Measurements from ENCODE around the gene CORT.
"Not testable (repeated sequence)": the region's sequence is repeated elsewhere in the genome, so short reads cannot be mapped to it uniquely, and the experiment has no call there.

Gene CORT

DNA sequence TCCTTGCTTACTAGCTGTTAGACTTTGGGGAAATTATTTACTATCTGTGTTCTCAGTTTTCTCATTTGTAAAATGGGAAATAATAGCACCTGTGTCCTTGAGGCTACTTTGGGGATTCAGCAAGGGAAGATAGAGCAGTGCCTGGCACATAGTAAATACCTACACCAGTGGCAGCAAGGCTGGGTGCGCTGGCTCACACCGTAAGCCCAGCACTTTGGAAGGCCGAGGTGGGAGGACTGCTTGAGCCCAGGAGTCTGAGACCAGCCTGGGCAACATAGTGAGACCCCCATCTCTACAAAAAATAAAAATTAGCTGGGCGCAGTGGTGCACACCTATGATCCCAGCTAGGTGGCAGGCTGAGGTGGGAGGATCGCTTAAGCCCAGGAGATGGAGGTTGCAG lies 28.2 kb upstream of the CORT start:
- no peak for DNase-seq (ENCODE audit: low read depth)
- no peak overlapping the region for H3K4me3 ChIP-seq (ENCODE audit: low read depth, low read length)
- TF ChIP-seq, protein P1, sequence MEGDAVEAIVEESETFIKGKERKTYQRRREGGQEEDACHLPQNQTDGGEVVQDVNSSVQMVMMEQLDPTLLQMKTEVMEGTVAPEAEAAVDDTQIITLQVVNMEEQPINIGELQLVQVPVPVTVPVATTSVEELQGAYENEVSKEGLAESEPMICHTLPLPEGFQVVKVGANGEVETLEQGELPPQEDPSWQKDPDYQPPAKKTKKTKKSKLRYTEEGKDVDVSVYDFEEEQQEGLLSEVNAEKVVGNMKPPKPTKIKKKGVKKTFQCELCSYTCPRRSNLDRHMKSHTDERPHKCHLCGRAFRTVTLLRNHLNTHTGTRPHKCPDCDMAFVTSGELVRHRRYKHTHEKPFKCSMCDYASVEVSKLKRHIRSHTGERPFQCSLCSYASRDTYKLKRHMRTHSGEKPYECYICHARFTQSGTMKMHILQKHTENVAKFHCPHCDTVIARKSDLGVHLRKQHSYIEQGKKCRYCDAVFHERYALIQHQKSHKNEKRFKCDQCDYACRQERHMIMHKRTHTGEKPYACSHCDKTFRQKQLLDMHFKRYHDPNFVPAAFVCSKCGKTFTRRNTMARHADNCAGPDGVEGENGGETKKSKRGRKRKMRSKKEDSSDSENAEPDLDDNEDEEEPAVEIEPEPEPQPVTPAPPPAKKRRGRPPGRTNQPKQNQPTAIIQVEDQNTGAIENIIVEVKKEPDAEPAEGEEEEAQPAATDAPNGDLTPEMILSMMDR (IDR thresholded peaks at IDR 0.05; ENCODE audit: insufficient read depth, low read depth, low read length, missing control alignments), result no peak

DNA sequence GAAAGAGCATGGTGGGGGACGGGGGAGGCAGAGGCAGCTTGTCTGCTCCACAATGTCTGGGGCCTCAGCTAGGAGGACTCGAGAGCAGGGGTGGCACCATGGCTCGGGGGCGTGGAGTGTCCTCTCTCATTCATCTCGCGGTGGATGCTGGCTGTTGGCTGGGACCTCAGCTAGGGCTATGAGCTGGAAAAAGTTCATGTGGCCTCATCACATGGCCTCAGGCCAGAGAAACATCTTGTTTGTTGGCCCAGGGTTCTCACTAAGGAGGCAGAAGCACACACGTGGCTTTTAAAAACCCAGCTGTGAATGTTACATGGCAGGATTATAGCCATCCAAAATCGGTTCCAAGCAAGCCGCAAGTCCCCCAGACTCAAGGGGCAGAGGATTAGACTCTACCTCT lies 25.8 kb upstream of the CORT start:
- no peak for DNase-seq (ENCODE audit: low read depth)
- H3K4me3 ChIP-seq (ENCODE audit: low read depth, low read length), result no peak overlapping the region
- TF ChIP-seq, protein P1 (IDR thresholded peaks at IDR 0.05; ENCODE audit: insufficient read depth, low read depth, low read length, missing control alignments), result no peak

DNA sequence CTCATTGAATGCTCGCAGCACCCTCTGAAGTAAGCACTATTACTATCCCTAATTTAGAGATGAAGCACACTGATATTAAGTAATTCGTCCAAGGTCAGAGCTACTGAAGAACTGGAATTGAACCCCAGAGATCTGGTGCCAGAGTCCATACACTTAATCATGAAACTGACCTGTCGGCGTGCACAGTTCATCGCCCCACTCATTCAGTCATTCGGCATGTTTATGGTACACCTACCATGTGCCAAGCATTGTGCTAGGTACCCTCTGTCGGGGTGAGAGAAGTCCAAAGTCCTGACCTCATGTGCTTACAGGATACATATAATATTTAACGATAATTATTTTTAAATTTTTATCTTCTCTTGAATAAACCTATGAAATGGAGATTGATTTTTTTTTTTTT lies 25.2 kb upstream of the CORT start:
- no peak for DNase-seq (ENCODE audit: low read depth)
- no peak overlapping the region for H3K4me3 ChIP-seq (ENCODE audit: low read depth, low read length)
- TF ChIP-seq, protein P1 (IDR thresholded peaks at IDR 0.05; ENCODE audit: insufficient read depth, low read depth, low read length, missing control alignments), result no peak

DNA sequence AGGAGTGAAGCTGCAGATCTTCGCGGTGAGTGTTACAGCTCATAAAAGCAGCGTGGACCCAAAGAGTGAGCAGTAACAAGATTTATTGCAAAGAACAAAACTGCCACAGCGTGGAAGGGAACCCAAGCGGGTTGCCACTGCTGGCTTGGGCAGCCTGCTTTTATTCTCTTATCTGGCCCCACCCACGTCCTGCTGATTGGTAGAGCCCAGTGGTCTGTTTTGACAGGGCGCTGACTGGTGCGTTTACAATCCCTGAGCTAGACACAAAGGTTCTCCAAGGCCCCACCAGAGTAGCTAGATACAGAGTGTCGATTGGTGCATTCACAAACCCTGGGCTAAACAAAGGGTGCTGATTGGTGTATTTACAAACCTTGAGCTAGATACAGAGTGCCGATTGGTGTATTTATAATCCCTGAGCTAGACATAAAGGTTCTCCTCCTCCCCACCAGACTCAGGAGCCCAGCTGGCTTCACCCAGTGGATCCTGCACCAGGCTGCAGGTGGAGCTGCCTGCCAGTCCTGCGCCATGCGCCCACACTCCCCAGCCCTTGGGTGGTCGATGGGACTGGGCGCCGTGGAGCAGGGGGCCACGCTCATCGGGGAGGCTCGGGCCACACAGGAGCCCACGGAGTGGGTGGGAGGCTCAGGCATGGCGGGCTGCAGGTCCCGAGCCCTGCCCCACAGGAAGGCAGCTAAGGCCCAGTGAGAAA lies 23.9 kb upstream of the CORT start:
- H3K4me3 ChIP-seq (ENCODE audit: low read depth, low read length); DNase-seq (ENCODE audit: low read depth): not testable (repeated sequence)

DNA sequence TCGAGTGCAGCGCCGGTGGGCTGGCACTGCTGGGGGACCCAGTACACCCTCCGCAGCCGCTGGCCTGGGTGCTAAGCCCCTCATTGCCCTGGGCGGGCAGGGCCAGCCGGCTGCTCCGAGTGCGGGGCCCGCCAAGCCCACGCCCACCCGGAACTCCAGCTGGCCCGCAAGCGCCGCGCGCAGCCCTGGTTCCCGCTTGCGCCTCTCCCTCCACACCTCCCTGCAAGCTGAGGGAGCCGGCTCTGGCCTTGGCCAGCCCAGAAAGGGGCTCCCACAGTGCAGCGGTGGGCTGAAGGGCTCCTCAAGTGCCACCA lies 23.3 kb upstream of the CORT start:
- not testable (repeated sequence) for DNase-seq (ENCODE audit: low read depth); H3K4me3 ChIP-seq (ENCODE audit: low read depth, low read length)

DNA sequence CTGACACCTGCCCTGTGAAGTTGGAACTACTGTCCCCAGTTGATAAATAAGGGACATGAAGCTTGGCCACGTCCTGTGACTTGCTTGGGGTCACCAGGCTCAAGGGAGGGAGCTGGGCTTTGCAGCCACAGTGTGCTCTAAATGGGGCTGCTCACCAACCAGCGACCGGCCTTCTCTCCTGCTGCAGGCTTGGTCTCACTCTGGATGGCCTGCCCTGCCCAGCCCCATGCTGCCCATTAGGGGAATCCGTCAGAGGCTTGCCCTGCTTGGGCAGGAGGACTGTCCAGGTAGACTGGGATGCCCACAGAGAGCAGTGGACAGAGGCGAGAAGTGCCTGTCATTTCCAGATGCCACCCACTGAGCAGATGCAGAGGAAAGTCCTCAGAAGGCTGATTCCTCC lies 20.8 kb upstream of the CORT start:
- H3K4me3 ChIP-seq (ENCODE audit: low read depth, low read length), result no peak overlapping the region
- TF ChIP-seq, protein P1 (IDR thresholded peaks at IDR 0.05; ENCODE audit: insufficient read depth, low read depth, low read length, missing control alignments), result no peak
- DNase-seq (ENCODE audit: low read depth), result no peak

DNA sequence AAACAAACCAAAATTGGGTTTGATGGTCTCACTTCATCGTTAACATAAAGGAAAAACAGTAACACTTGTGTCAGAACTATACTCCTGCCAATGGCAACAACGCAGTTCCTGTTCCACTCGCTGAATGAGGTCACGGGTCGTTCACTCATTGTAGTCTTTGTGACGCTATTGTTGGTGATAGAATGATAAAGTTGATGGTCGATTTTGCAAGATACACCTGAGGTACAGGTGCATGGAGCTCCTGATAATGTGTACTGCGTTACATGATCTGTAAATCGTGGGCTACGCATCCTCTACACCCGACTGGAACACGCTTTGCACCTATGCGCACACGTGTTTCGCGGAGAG lies 20.0 kb upstream of the CORT start:
- DNase-seq (ENCODE audit: low read depth), result no peak
- TF ChIP-seq, protein P1 (IDR thresholded peaks at IDR 0.05; ENCODE audit: insufficient read depth, low read depth, low read length, missing control alignments), result no peak
- H3K4me3 ChIP-seq (ENCODE audit: low read depth, low read length), result peak overlapping the region; percentile 93

DNA sequence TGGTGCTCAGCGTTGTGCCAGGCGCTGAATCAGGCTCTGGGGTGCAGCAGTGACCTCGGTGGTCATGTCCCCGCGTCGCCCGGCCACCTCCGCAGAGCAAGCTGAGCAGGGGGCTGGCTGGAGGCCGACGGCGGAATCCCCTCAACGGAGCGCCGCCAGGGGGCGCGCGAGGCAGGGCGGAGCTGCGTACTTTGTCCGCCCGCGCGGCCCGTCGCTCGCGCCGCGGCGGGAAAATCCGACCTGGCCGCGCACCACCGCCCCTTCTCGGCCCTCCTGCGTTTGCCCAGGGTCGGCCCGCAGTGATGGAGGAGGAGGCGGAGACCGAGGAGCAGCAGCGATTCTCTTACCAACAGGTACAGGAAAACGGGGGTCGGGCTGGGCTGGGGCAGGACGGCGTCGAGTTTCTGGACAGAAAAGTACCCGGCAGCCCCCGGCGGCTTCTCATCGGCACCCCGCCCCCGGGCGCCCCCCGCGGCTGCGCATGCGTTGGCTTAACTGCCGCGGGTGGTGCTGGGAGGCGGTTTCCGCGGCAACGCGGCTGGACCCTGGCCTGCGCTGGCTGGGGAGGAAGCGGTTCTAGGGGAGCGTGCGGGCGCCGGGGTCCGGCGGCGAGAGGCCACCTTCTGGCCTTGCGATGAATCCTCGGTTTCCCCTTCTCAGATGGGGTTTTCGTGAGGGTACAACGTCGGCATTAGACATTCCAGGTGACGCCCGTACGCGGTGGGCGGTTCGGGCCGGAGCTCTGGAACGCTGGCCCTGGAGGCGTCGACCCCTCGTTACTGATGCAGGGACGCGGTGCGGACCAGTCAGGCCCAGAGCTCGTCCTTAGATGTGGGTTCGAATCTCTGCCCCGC lies 19.4 kb upstream of the CORT start, which contains the start of gene CENPS:
TSS of gene CENPS (plus strand) at position 218 of the 854 bp plus-strand sequence. CDS start at position 303, 85 bp downstream.
- peak; percentile 93 for DNase-seq (ENCODE audit: low read depth)
- H3K4me3 ChIP-seq (ENCODE audit: low read depth, low read length), result peak within 1 kb of the TSS; percentile 93
- TF ChIP-seq, protein P1 (IDR thresholded peaks at IDR 0.05; ENCODE audit: insufficient read depth, low read depth, low read length, missing control alignments), result peak; percentile 95

All from GM12865 (cell line).